SK-N-DZ (cell line): ENCODE measurements around the gene SH3RF3.

Experiments
- DNase-seq: peaks from one replicate; pipeline ENCODE4 v3.0.0-alpha.2; 2015; ENCODE audit warnings: low spot score

Gene SH3RF3

GRCh38 chr2:109447776-109448175, 318.8 kb downstream of the SH3RF3 start:
- no peak for DNase-seq

GRCh38 chr2:109448207-109448606, 319.2 kb downstream of the SH3RF3 start:
- no peak for DNase-seq

- no peak for DNase-seq
These were observed 320.2 kb downstream of the SH3RF3 start for GRCh38 chr2:109448946-109449788.

- DNase-seq: no peak
These were observed 321.7 kb downstream of the SH3RF3 start for GRCh38 chr2:109450574-109451273.

- DNase-seq: no peak
These were observed 322.7 kb downstream of the SH3RF3 start for GRCh38 chr2:109451671-109452070.

- no peak for DNase-seq
These were observed 323.6 kb downstream of the SH3RF3 start for GRCh38 chr2:109452318-109453305.

- DNase-seq: no peak
These were observed 324.5 kb downstream of the SH3RF3 start for GRCh38 chr2:109453371-109453995.

- no peak for DNase-seq
These were observed 325.3 kb downstream of the SH3RF3 start for GRCh38 chr2:109454304-109454703.

GRCh38 chr2:109454765-109455394, 325.9 kb downstream of the SH3RF3 start:
- DNase-seq: no peak

- no peak for DNase-seq
These were observed 327.0 kb downstream of the SH3RF3 start for GRCh38 chr2:109455731-109456691.

GRCh38 chr2:109456776-109457175, 327.8 kb downstream of the SH3RF3 start:
- DNase-seq: no peak

- no peak for DNase-seq
These were observed 328.4 kb downstream of the SH3RF3 start for GRCh38 chr2:109457366-109457765.

GRCh38 chr2:109457794-109458193, 328.8 kb downstream of the SH3RF3 start:
- DNase-seq: no peak

- DNase-seq: no peak
These were observed 329.5 kb downstream of the SH3RF3 start for GRCh38 chr2:109458512-109458911.

GRCh38 chr2:109459485-109459884, 330.5 kb downstream of the SH3RF3 start:
- DNase-seq: no peak

GRCh38 chr2:109460553-109461324, 331.7 kb downstream of the SH3RF3 start:
- no peak for DNase-seq

- DNase-seq: no peak
These were observed 334.2 kb downstream of the SH3RF3 start for GRCh38 chr2:109463236-109463635.

- no peak for DNase-seq
These were observed 334.9 kb downstream of the SH3RF3 start for GRCh38 chr2:109463891-109464290.
